ENCODE results near the gene TRIM5.

TRIM5 gene

DNA sequence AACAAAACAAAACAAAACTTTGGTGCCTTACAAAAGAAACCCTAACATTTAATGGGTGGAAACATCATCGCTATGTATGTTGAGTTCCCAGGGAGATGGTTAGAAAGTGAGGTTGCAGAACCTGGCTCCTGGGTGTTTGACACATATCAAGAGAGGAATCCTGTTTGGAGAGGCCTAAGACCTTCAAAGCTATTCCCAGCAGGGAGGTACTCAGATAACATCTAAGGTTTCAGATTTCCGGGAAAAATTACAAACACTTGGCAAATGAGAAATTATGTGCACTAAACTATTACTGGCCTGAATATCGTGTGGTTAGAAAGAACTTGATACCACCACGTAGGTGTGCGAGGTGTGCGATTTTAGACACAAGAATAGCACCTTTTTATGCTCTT is 18.5 kb downstream of the TRIM5 start:
- Histone ChIP-seq H3K27me3 (ENCODE audit: insufficient read depth, poor library complexity, severe bottlenecking) (no peaks in the 10 kb centered on the region), H3K27ac (replicated peaks) (no peak overlapping the region), H3K4me3 (replicated peaks; ENCODE audit: insufficient read depth, low read length) (no peak overlapping the region)
- TF ChIP-seq, protein P1, sequence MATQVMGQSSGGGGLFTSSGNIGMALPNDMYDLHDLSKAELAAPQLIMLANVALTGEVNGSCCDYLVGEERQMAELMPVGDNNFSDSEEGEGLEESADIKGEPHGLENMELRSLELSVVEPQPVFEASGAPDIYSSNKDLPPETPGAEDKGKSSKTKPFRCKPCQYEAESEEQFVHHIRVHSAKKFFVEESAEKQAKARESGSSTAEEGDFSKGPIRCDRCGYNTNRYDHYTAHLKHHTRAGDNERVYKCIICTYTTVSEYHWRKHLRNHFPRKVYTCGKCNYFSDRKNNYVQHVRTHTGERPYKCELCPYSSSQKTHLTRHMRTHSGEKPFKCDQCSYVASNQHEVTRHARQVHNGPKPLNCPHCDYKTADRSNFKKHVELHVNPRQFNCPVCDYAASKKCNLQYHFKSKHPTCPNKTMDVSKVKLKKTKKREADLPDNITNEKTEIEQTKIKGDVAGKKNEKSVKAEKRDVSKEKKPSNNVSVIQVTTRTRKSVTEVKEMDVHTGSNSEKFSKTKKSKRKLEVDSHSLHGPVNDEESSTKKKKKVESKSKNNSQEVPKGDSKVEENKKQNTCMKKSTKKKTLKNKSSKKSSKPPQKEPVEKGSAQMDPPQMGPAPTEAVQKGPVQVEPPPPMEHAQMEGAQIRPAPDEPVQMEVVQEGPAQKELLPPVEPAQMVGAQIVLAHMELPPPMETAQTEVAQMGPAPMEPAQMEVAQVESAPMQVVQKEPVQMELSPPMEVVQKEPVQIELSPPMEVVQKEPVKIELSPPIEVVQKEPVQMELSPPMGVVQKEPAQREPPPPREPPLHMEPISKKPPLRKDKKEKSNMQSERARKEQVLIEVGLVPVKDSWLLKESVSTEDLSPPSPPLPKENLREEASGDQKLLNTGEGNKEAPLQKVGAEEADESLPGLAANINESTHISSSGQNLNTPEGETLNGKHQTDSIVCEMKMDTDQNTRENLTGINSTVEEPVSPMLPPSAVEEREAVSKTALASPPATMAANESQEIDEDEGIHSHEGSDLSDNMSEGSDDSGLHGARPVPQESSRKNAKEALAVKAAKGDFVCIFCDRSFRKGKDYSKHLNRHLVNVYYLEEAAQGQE (IDR thresholded peaks at IDR 0.05; ENCODE audit: insufficient replicate concordance, low read depth): no peak
- no peak for TF ChIP-seq GABPA (IDR thresholded peaks at IDR 0.05; ENCODE audit: low read depth)
- TF ChIP-seq, protein P2, sequence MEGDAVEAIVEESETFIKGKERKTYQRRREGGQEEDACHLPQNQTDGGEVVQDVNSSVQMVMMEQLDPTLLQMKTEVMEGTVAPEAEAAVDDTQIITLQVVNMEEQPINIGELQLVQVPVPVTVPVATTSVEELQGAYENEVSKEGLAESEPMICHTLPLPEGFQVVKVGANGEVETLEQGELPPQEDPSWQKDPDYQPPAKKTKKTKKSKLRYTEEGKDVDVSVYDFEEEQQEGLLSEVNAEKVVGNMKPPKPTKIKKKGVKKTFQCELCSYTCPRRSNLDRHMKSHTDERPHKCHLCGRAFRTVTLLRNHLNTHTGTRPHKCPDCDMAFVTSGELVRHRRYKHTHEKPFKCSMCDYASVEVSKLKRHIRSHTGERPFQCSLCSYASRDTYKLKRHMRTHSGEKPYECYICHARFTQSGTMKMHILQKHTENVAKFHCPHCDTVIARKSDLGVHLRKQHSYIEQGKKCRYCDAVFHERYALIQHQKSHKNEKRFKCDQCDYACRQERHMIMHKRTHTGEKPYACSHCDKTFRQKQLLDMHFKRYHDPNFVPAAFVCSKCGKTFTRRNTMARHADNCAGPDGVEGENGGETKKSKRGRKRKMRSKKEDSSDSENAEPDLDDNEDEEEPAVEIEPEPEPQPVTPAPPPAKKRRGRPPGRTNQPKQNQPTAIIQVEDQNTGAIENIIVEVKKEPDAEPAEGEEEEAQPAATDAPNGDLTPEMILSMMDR (IDR thresholded peaks at IDR 0.05; ENCODE audit: insufficient read depth, low read length): no peak
- TF ChIP-seq POLR2AphosphoS5 (IDR thresholded peaks at IDR 0.05; ENCODE audit: low read depth): no peak
- no peak for TF ChIP-seq SPI1 (IDR thresholded peaks at IDR 0.05; ENCODE audit: borderline replicate concordance, low read depth)
- no peak for DNase-seq (ENCODE audit: low read depth in 1 of 2, low spot score in 1 of 2)

DNA sequence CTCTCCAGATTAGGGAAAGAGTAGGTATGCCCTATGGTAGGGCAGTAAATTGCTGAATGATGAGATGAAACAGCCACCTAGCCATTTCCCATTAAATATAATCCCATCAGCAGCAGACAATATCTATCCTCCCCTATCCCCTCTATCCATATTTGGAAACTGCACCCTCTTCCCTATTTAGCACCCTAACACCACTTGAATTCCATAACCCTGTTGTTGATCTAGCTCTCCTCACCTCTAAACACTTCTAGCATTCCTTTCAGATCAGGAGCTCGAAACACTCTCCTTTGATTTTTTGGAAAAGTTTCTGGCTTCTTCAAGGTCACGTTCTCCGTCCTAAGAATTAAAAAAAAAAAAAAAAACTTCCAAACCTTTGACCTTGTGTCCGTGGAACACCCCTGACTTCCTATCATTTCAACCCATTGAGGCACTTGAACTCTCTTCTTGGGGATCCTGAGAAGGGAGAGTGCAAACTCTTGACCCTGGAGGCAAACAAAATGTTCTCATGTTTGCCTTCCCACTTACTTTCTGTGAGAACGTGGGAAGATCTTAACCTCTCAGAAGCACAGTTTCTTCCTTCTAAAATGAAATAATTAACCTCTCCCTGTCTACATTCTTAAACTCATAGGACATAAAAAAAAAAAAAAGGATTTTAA is 19.0 kb downstream of the TRIM5 start:
- no peaks in the 10 kb centered on the region for H3K27me3 ChIP-seq (ENCODE audit: insufficient read depth, poor library complexity, severe bottlenecking)
- no peak overlapping the region for H3K27ac ChIP-seq (replicated peaks)
- no peak for DNase-seq (ENCODE audit: low read depth in 1 of 2, low spot score in 1 of 2)
- no peak overlapping the region for H3K4me3 ChIP-seq (replicated peaks; ENCODE audit: insufficient read depth, low read length)
- TF ChIP-seq, protein P2 (IDR thresholded peaks at IDR 0.05; ENCODE audit: insufficient read depth, low read length): no peak
- TF ChIP-seq, protein P1 (IDR thresholded peaks at IDR 0.05; ENCODE audit: insufficient replicate concordance, low read depth): no peak
- TF ChIP-seq SPI1 (IDR thresholded peaks at IDR 0.05; ENCODE audit: borderline replicate concordance, low read depth): no peak
- no peak for TF ChIP-seq GABPA (IDR thresholded peaks at IDR 0.05; ENCODE audit: low read depth)
- TF ChIP-seq POLR2AphosphoS5 (IDR thresholded peaks at IDR 0.05; ENCODE audit: low read depth): no peak

DNA sequence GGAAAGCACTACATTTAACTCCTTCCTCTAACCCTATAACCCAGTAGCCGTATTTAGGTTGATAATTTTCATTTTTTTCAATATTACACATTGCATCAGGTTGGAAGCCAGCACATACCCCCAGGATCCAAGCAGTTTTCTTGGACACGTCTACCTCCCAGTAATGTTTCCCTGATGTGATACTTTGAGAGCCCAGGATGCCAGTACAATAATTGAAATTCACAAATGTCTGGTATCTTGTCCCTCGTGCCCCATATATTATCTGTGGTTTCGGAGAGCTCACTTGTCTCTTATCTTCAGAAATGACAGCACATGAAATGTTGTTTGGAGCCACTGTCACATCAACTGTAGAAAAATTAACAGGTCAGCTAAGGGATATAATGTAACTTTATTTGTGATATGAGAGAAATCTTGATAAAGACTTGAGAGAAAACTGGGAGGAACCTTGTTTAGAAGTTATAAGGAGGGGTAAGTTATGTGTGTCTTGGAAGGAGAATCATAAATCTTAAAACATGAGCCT is 19.8 kb downstream of the TRIM5 start:
- Histone ChIP-seq H3K27me3 (ENCODE audit: insufficient read depth, poor library complexity, severe bottlenecking) (no peaks in the 10 kb centered on the region), H3K4me3 (replicated peaks; ENCODE audit: insufficient read depth, low read length) (no peak overlapping the region), H3K27ac (replicated peaks) (no peak overlapping the region)
- TF ChIP-seq SPI1 (IDR thresholded peaks at IDR 0.05; ENCODE audit: borderline replicate concordance, low read depth) (no peak), POLR2AphosphoS5 (IDR thresholded peaks at IDR 0.05; ENCODE audit: low read depth) (no peak), GABPA (IDR thresholded peaks at IDR 0.05; ENCODE audit: low read depth) (no peak)
- TF ChIP-seq, protein P2 (IDR thresholded peaks at IDR 0.05; ENCODE audit: insufficient read depth, low read length): no peak
- TF ChIP-seq, protein P1 (IDR thresholded peaks at IDR 0.05; ENCODE audit: insufficient replicate concordance, low read depth): no peak
- DNase-seq (ENCODE audit: low read depth in 1 of 2, low spot score in 1 of 2): no peak

All from HL-60 (cell line).